Neural cell (in vitro differentiated cells): Measurements from ENCODE around the gene OR14J1. TPM values are rescaled to one million over a fixed set of nuclear protein-coding genes. Genes with fewer than 3 reads are reported as not detected.
"Not testable (repeated sequence)": the region's sequence is repeated elsewhere in the genome, so short reads cannot be mapped to it uniquely, and the experiment has no call there.

Source experiments
- H2AFZ ChIP-seq: fragments of 200-600, 300-800 bp; sonication (generic), shearing (Covaris generic); 2 replicates; pipeline ENCODE4 v1.6.0; 2014; ENCODE audit warnings: low read depth, mild to moderate bottlenecking, antibody characterized with exemption, low read length, moderate library complexity
- H3F3A ChIP-seq: fragments of 200-600 bp; shearing (Covaris generic); 2 replicates; pipeline ENCODE4 v1.6.1; 2016; ENCODE audit warnings: mild to moderate bottlenecking, moderate library complexity, mixed read lengths, antibody characterized with exemption, low read length; ENCODE audit not compliant: insufficient read depth, poor library complexity, severe bottlenecking
- H3K27ac ChIP-seq: fragments of 200-600, 300-800 bp; sonication (generic), shearing (Covaris generic); 2 replicates; pipeline ENCODE4 v1.5.1; 2014; ENCODE audit warnings: mild to moderate bottlenecking, low read length, moderate library complexity
- H3K27me3 ChIP-seq: fragments of 300-800, 200-600 bp; sonication (generic), shearing (Covaris generic); 2 replicates; pipeline ENCODE4 v1.6.0; 2014; ENCODE audit warnings: mild to moderate bottlenecking, low read depth, low read length, moderate library complexity; ENCODE audit not compliant: insufficient read depth
- H3K36me3 ChIP-seq: fragments of 300-800, 200-600 bp; sonication (generic), shearing (Covaris generic); 2 replicates; pipeline ENCODE4 v1.5.1; 2014; ENCODE audit warnings: mild to moderate bottlenecking, antibody characterized with exemption, low read length, moderate library complexity; ENCODE audit not compliant: insufficient read depth
- H3K4me2 ChIP-seq: fragments of 300-800, 200-600 bp; sonication (generic), shearing (Covaris generic); 2 replicates; pipeline ENCODE4 v1.6.0; 2014; ENCODE audit warnings: mild to moderate bottlenecking, low read length
- H3K4me3 ChIP-seq: fragments of 300-800, 200-600 bp; sonication (generic), shearing (Covaris generic); 2 replicates; pipeline ENCODE4 v1.5.1; 2014; ENCODE audit warnings: mild to moderate bottlenecking, low read length, moderate library complexity
- H3K79me2 ChIP-seq: fragments of 200-600 bp; shearing (Covaris generic); replicated peaks from 2 replicates; pipeline ENCODE4 v1.6.0; 2014; ENCODE audit warnings: mild to moderate bottlenecking, low read length, moderate library complexity; ENCODE audit not compliant: insufficient read depth
- H3K9ac ChIP-seq: fragments of 300-800, 200-600 bp; sonication (generic), shearing (Covaris generic); 2 replicates; pipeline ENCODE4 v1.6.1; 2016; ENCODE audit warnings: mild to moderate bottlenecking, low read length, mixed read lengths
- H3K9me2 ChIP-seq: fragments of 200-600 bp; shearing (Covaris generic); 2 replicates; pipeline ENCODE4 v1.6.1; 2016; ENCODE audit warnings: mild to moderate bottlenecking, low read length, mixed read lengths; ENCODE audit not compliant: insufficient read depth
- H3K9me3 ChIP-seq: fragments of 200-600, 300-800 bp; sonication (generic), shearing (Covaris generic); 2 replicates; pipeline ENCODE4 v1.6.1; 2016; ENCODE audit warnings: mild to moderate bottlenecking, mixed run types, low read length, moderate library complexity, mixed read lengths
- H4K20me1 ChIP-seq: fragments of 200-600 bp; shearing (Covaris generic); 2 replicates; pipeline ENCODE4 v1.6.1; 2016; ENCODE audit warnings: mild to moderate bottlenecking, mixed run types; ENCODE audit not compliant: insufficient read depth
- CTCF ChIP-seq: fragments of 450-650 bp; IDR thresholded peaks from 2 replicates; pipeline ENCODE4 v1.5.1; 2014; ENCODE audit warnings: antibody characterized with exemption, mild to moderate bottlenecking, moderate library complexity; ENCODE audit not compliant: poor library complexity, severe bottlenecking
- EP300 ChIP-seq: fragments of 450-650 bp; conservative IDR thresholded peaks from 2 replicates; pipeline ENCODE4 v1.6.1; 2014; ENCODE audit warnings: antibody characterized with exemption, mild to moderate bottlenecking, moderate library complexity; ENCODE audit not compliant: poor library complexity, severe bottlenecking
- EZH2 ChIP-seq: fragments of 200-600, 300-800 bp; shearing (Covaris generic), sonication (generic); IDR thresholded peaks from 2 replicates; pipeline ENCODE4 v1.6.1; 2014; ENCODE audit warnings: antibody characterized with exemption, low read length, borderline replicate concordance, mild to moderate bottlenecking; ENCODE audit not compliant: insufficient read depth, poor library complexity, severe bottlenecking
- MXI1 ChIP-seq: fragments of 450-650 bp; conservative IDR thresholded peaks from 2 replicates; pipeline ENCODE4 v1.6.1; 2014; ENCODE audit warnings: antibody characterized with exemption, mild to moderate bottlenecking; ENCODE audit not compliant: poor library complexity, severe bottlenecking
- POLR2AphosphoS5 ChIP-seq: IDR thresholded peaks from 2 replicates; pipeline ENCODE4 v1.6.1; 2012
- RAD21 ChIP-seq: fragments of 450-650 bp; conservative IDR thresholded peaks from 2 replicates; pipeline ENCODE4 v1.6.1; 2014; ENCODE audit warnings: antibody characterized with exemption, mild to moderate bottlenecking, moderate library complexity
- REST ChIP-seq: IDR thresholded peaks from 2 replicates; pipeline ENCODE4 v1.6.1; 2012; ENCODE audit warnings: borderline replicate concordance
- TAF1 ChIP-seq: IDR thresholded peaks from 2 replicates; pipeline ENCODE4 v1.6.1; 2012; ENCODE audit warnings: low read depth
- polyA plus RNA-seq: library from polyadenylated mRNA; depleted of rRNA; stranded (reverse); fragments of >200 nt; gene quantifications from 2 replicates; pipeline ENCODE4 v1.2.3, GENCODE V29; 2014

The OR14J1 gene
- polyA plus RNA-seq, 1 donor from 2014 or later: not detected

- Histone ChIP-seq H3F3A (no peaks in the 10 kb centered on the region), H3K27me3 (no peaks in the 10 kb centered on the region), H3K36me3 (no peaks in the 10 kb centered on the region), H2AFZ (no peak overlapping the region), H3K9me2 (no peaks in the 10 kb centered on the region), H3K27ac (no peak overlapping the region), H4K20me1 (no peaks in the 10 kb centered on the region), H3K9me3 (no peaks in the 10 kb centered on the region), H3K79me2 (no peaks in the 10 kb centered on the region), H3K9ac (no peak overlapping the region), H3K4me3 (no peak overlapping the region), H3K4me2 (no peak overlapping the region)
- TF ChIP-seq REST: no peak
- TF ChIP-seq EZH2: no peak
Observed at GRCh38 chr6:29295623-29296022, 5.9 kb upstream of the OR14J1 start.

GRCh38 chr6:29319931-29320330 is 18.4 kb downstream of the OR14J1 start:
- TF ChIP-seq CTCF (no peak), MXI1 (no peak), POLR2AphosphoS5 (no peak), TAF1 (no peak), REST (no peak), EP300 (no peak), RAD21 (no peak)
- Histone ChIP-seq H3K9me2 (no peaks in the 10 kb centered on the region), H3K27me3 (no peaks in the 10 kb centered on the region), H4K20me1 (no peaks in the 10 kb centered on the region), H3K9ac (no peak overlapping the region), H3K4me2 (no peak overlapping the region), H2AFZ (no peak overlapping the region), H3K4me3 (no peak overlapping the region), H3K79me2 (no peaks in the 10 kb centered on the region), H3F3A (no peaks in the 10 kb centered on the region), H3K27ac (no peak overlapping the region), H3K36me3 (no peaks in the 10 kb centered on the region), H3K9me3 (no peaks in the 10 kb centered on the region)

GRCh38 chr6:29323332-29323731 is 21.8 kb downstream of the OR14J1 start:
- H3K9ac ChIP-seq, H3K79me2 ChIP-seq, H4K20me1 ChIP-seq, H2AFZ ChIP-seq, H3K27me3 ChIP-seq, H3F3A ChIP-seq, H3K4me3 ChIP-seq, H3K4me2 ChIP-seq, H3K9me2 ChIP-seq, H3K36me3 ChIP-seq, H3K9me3 ChIP-seq, H3K27ac ChIP-seq: not testable (repeated sequence)
